GM19099 (cell line): ENCODE measurements around the gene COASY.

Experiments
- POLR2A ChIP-seq: IDR thresholded peaks from 3 replicates; pipeline ENCODE4 v1.6.1; 2011; ENCODE audit warnings: low read depth; ENCODE audit not compliant: insufficient read length; ENCODE audit errors: extremely low read depth

Gene COASY

GRCh38 chr17:42578282-42578869 lies 16.4 kb downstream of the COASY start:
- peak; percentile 30 for TF ChIP-seq POLR2A

DNA sequence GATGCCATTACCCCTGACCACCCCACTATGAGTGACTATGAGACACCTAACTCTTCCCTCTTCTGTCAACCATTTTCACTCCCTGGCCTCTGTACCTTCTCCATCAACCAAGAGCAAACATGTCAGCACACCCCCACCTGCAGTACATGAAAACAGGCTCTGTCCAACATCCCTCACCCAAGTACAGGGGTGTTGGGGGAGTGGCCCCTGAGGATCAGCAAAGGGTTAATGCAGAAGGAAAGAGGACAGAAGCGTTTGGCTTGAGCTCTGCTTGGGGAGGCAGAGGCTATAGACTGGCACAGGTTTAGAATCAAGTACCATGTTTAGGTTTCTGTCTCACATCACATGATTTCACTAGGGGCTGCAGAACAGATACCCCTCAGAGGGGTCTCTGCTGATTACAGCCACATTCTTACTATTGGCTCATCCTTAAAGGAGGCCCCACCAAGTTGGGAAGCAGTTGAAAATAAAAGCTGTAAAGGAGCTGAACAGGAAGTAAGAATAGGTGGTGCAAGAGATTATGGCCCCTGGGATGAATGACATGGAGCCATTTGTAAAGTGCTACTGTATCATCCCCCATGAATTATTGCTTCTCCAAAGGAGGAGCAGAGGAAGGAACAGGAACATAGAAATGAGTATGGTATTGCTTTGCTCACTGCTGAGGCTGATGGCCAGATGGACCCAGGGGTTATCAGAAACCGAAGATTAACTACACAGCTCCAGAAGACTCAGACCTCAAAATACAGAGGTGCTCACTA lies 18.0 kb downstream of the COASY start:
- no peak for TF ChIP-seq POLR2A

DNA sequence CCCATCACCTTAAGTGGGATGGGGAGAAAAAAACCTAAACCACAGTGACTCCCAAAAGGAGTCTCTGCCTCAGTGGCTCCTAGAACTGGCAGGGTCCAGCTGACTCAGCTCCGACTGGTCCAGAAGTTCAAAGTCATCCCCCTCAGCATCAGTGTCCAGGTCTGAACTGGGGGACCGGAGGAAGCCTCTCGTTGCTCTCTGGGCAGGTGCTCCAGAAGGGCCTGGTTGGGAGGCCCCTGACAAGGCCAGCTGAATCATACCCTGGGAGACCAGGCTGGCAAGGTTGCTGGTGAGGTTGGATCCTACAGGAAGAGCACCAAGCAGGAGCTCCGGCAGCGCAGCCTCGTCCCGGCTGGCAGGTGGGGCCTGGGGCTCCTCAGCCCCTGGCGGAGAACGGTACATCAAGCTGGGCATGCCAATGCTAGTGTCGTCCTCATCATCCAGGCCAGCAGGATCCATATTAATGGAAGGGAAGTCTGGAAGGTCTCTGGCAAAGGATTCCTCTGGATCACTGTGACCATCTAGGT lies 19.9 kb downstream of the COASY start:
- TF ChIP-seq POLR2A, result no peak

GRCh38 chr17:42584880-42585279 lies 22.9 kb downstream of the COASY start:
- no peak for TF ChIP-seq POLR2A

GRCh38 chr17:42585353-42585752 lies 23.4 kb downstream of the COASY start:
- no peak for TF ChIP-seq POLR2A

DNA sequence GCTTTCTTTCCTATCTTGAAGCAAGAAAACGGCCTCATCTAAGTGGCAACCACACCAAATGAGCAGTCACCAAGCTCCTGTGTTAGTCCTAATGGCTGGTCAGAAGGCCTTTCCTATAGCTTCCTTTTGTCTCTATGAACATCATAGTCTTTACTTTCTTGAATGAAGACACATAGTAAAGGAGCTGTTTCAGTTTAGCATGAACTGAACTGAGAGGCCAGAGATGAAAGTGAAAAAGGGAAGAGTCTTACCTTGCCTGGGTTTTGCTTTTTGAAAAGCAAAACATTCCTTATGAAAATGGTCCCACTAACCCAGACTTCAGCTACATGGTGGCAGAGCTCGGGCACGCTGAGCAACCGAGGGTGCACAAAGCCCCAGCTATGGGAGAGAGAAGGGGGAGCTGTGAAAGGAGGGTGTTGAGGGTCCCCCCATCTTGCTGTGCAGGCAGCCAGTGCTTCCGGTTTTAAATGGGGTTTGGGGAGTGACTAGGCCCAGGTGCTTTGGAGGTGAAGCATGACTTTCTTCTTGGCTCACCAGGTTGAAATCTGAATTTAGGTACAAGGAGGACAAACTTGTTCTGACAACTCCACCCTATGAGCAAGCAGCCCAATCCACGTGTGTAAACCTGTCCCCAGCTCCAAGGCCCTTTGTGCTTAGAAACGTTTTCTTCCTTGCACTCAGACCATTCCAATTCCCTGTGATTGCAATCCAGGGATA lies 24.7 kb downstream of the COASY start:
- TF ChIP-seq POLR2A, result no peak

DNA sequence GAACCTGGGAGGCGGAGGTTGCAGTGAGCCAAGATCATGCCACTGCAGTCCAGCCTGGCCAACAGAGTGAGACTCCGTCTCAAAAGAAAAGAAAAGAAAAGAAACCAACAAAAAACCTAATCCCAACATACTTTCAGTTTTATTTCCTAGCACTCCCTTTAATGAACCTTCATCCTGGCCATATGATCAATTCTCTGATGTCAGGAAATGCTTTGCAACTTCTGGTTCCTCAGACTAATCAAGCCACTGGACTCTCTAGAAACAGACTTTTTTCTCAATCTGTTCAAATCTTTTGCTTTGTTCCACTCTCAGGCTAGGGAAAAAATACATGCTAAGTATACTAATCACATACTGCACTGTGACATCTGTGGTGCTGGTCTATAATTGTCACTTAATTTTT lies 28.9 kb downstream of the COASY start:
- no peak for TF ChIP-seq POLR2A

DNA sequence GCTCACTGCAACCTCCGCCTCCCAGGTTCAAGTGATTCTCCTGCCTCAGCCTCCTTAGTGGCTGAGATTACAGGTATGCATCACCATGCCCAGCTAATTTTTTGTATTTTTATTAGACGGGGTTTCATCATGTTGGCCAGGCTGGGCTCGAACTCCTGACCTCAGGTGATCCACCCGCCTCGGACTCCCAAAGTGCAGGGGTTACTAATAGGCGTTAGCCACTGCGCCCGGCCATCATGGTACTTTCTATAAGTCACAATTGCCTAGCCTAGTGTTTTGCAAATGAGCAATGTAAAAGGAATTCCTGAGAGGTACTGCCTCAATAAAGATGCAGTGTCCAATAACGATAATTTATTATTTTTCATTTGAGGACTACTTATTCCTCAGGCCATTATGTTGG lies 29.5 kb downstream of the COASY start:
- no peak for TF ChIP-seq POLR2A

DNA sequence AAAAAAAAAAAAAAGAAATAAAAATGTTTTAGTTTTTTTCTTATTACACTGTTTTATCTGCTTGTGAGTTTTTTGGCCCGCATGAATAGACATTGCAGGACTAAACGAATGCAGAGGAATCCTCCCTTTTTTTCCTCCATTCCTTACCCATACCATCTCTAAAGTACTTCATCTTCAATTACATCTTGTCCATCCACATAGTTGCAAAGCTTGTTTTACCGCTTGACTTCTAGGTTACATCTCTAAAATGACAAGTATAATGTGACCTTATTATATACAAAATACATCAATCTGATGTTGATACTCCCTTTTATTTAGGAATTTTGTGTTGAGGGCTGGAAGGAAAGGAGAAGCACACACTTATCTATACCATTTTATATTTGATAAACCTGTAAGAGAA lies 34.4 kb downstream of the COASY start:
- no peak for TF ChIP-seq POLR2A

DNA sequence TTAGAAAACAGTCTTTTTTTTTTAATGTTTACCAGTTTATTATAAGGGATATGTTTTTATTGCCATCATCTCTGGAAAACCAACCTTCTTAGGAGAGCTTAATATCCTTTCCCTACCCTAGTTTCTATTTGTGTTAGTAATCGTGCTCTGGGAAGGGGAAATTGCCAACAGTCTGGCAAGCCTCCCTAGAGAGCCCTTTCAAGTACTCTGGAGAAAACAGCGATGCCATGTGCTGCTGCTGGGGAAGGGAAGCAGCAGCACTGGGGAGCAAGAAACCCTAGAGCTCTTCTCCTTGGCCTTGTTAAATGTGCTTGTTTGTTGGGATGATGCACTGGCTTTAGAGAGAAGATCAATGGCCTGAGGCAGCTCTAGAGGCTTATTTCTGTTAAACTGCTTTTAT lies 37.0 kb downstream of the COASY start:
- TF ChIP-seq POLR2A, result no peak

GRCh38 chr17:42603318-42603717 lies 41.4 kb downstream of the COASY start:
- no peak for TF ChIP-seq POLR2A

DNA sequence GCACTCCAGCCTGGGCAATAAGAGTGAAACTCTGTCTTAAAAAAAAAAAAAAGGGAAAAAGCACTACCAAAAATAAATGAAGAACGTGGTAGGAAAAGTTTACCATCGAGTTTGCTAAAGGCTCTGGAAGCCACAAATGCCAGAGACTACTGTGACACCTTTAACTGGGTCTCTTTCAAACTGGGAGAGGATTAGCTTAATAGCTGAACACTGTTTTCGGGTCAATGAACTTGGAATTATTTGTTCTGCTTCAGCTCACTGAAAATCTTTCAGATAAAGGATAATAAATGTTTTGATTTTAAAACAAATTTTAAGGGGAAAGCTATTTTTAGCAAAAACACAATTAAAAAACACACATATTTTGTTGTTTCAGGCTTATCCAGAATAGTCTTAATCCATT lies 45.8 kb downstream of the COASY start:
- no peak for TF ChIP-seq POLR2A

DNA sequence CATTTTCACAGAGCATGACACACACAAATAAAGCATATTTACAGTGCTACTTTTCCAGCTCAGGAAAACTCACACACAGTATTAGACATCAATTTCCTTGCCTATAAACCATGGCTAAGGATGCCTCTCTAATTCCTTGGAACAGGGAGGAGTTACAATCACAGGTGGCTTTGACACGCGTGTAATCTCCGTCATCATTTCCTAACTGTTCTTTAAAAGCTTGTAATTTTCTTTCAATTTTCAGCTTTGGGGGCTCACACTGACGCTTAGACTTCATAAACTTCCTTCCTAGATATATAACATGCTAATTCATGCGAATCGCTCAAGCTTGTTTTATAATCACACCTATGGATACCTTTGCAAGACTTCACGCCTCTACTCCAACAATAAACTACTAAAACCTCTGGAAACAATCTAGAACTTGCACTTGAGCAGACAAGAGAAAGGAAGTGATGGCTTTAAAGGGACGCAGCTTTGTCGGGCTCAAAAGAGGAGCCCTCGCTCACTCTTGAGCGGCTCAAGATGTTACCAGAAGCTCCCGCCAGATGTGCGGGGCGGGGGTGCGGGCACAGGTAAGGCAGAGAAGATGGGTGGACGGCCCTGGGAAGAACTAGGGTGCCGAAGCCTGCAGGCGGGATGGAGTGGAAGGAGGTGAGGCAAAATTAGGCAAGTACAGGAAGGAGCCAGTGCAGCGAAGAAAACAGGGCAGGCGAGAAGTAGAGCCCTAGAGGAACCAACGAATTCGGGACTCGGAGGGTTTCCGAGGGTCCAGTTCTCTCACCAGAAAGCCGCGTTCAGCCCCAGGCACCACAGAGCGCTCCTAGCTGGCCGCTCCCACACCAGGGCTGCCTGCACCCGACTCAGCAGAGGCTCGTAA lies 46.6 kb downstream of the COASY start:
- no peak for TF ChIP-seq POLR2A

DNA sequence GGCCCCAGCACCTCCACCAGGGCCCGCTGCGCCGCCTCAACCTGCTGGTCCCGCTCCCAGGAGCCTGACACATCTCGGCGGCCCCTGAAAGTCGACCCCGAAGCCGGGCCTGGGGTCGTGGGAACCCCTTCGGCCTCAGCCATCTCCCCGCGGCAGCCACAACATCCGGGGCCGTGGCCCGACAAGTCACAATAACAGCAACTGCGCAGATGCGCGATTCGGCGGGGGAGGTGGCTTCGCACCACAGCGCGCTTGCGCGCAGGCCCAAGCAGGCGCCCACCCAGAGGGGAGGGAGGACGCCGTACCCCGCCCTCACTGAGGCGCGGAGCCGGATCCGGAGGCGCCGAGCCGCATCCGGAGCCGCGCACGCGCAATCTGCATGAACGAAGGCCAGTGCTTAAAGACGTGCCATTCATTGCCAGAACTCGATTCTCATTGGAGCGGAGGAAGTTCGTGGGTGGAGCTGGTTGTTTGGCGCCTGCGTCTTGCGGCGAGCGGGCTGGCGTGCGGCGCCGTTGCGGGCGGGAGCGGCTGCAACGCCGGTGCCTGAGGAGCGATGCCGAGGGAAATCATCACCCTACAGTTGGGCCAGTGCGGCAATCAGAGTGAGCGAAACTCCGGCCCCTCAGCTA lies 47.4 kb downstream of the COASY start, which contains the start of the genes RETREG3 and TUBG1:
TSS of gene RETREG3 (minus strand) at position 193 of the 632 bp plus-strand sequence. CDS start at position 143, 50 bp downstream.
TSS of gene TUBG1 (plus strand) at position 502 of the 632 bp plus-strand sequence. CDS start at position 557, 55 bp downstream.
- TF ChIP-seq POLR2A, result peak; percentile 87
